GM19025 (cell line): Measurements from ENCODE around the gene LRP1B.
"Not testable (repeated sequence)": the region's sequence is repeated elsewhere in the genome, so short reads cannot be mapped to it uniquely, and the experiment has no call there.

ENCODE experiments used
- ATAC-seq: cut with Tn5 transposase; IDR thresholded peaks from one replicate; pipeline ENCODE4 v1.9.1; 2021; ENCODE audit warnings: mild to moderate bottlenecking, low read depth, moderate library complexity; ENCODE audit not compliant: unreplicated experiment

The LRP1B gene

DNA sequence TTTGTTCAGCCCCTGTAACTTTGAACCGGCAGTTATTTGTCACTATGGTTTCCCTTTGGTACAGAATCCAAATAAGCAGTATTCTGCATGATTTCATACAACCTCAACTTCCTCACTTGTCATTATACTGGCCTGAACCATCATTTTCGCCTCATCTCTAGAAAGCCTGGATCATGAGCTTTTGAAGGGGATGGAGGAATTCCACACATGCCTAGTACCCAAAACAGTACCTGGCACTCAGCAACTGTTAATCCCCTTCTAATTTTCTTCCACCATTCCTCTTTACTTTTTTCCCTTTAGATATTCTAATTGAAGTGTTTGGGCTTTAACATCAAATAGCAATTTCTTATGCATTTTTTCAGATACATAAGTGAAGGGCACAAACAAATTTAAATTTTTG lies 1776.3 kb downstream of the LRP1B start:
- ATAC-seq: no peak

DNA sequence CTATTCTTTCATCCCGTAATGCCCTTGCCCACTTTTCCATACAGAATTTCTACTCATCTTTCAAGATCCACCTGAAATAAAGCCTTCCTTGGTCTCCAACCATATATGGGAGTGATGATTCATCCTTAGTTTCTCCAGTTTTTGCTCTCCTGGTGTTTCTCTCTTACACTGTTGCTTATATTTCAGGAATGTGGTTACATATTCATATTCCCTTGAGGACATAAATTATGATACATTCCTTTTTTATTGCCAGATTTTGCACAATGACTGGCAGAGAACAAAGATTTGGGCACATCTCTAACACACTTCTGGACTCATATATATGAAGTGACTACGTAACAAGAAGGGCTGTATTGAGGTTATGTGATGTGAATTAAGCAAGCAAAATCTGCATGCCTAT lies 1777.3 kb downstream of the LRP1B start:
- ATAC-seq: no peak

DNA sequence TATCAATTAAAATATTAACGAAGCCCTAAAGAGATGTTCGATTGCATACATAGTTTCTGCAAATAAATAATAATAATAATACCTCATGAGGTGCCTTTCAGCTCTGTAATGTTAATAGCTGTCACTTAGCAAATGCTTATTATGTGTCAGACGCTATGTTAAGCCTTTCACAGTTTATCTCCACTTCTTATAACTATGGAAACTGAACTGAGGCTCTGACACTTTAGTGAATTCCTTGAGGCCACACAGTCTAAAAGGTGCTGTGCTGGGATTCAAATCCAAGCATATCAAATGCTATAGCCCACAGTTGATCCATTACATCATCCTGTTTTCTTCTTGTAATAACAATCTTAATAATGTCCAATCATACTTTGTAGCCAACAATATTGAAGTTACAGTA lies 1779.1 kb downstream of the LRP1B start:
- ATAC-seq: no peak

DNA sequence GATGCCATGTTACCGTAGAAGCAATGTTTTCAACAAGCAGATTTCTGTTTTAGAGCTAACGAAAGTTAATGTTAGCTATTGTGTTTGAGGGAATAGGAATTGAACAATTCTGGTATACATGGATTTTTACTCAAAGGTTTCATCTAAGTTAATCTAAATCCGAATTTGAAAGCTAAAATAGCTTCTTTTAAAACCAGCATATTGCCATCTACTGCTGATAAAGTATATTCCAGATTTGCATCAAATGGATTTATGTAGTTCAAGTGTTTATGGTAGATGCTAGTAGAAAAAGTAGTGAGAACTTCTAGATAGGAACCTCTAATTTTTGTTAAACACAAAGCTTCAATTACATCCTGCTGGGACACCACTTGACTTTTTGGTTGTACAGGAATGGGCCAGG lies 1781.1 kb downstream of the LRP1B start:
- no peak for ATAC-seq

DNA sequence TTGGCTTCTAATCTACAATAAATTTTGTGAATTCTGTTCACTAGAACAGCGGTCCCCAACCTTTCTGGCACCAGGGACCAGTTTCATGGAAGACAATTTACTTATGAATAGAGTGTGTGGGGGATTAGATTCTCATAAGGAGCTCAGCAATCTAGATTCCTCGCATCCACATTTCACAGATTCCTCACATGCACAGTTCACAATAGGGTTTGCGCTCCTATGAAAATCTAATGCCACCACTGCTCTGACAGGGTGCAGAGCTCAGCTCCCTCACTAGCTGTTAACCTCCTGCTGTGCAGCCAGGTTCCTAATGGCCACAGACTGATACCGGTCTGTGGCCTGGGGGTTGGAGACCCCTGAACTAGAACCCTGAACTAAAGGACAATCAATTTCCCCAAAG lies 1782.0 kb downstream of the LRP1B start:
- ATAC-seq: no peak

DNA sequence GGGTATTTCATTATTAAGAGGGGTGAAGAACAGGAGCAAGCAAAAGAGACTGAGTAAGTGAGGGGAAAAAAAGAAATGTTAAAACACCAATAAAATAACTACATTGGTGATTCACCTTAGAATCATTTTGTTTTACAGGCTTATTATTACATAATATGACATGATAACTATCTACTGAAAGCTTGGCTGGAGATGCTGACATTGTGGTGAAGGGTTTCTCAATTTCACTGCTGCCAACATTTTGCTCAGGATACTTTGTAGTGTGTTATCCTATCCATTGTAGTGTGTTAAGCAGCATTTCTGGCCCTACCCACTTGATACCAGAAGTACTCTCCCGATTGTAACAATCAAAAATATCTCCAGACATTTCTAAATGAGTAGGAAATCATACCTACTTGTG lies 1786.0 kb downstream of the LRP1B start:
- ATAC-seq: no peak

DNA sequence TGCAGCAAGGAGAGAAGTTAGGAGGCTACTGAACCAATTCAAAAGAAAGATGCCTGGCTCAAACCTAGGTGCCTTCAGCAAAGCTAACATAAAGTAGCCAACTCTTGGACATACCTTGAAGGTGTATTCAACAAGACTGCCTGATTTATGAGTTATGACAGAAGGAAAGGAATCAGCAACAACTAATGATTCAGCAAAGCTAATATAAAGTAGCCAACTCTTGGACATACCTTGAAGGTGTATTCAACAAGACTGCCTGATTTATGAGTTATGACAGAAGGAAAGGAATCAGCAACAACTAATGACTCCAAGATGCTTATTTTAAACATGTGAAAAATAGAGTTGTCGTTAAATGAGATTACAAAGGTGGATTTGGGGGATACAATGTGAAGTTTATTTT lies 1786.5 kb downstream of the LRP1B start:
- ATAC-seq: not testable (repeated sequence)

DNA sequence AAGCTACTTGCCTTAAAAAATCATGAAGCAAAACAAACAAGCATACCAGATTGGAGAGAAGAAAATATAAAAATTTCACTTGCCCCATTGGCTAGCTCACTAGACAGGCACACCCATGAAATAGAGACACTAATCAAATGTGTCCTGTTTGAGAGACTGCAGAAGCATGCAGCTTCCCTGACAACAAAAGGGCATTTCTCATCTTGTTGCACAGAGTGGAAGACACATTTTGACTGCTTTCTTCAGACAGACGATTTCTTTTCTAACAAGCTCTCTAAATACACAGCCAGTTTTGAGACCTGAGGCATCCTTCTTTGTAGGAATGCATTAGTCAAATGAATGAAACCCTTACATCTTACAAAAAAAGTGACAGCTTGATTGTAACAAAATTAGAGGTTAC lies 1792.0 kb downstream of the LRP1B start:
- no peak for ATAC-seq

DNA sequence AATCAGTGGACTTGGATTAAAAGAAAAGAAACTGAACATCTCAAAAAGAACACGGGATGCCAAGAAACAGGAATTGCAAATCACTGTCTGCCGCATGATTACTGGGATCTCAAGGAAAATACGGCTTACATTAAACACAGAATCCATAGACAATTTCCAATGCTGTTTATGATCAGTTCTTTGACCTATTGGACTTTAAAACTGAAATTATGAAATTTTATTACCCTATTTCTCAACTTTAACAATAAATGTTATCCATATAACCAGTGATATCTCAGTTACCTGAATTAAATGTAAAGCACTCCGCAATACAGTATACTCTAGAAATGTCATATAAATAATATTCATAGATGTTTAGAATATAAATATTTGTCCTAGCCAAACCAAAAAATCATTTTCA lies 1793.8 kb downstream of the LRP1B start:
- ATAC-seq: no peak

DNA sequence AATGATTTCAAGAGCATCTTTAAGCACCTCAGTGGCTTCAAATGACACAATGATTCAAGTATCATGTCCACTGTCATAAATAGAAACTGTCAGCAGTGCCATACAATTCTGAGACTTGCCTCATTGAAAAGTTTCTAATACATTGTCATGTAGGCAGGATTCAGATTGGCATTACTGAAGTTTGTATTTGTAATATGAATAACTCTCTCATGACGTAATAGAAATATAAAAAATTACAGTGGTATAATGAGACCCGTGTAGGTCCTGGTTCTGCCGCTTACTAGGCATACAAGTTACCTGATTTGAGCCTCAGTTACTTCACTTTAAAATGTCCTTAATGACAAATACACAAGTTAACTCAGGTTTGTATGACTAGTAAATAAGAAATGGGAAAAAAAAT lies 1814.5 kb downstream of the LRP1B start:
- ATAC-seq: no peak

DNA sequence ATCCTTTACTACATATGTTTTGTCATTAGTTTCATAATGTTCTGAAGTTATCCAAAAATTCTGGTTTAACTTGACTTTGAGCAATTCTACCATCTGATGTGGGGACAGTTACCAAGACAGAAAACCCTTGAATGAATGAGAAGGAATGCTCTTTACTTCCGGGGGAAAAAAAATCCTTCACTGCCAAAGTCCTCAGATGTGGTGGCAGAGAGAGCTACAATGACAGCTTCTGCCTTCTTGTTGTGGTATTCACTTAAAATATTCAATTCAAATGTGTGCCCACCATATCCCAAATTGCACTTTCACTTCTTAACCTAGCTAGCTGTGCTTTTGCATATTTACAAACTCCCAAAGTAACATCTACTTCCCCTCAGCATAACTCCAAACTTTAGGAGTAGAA lies 1818.9 kb downstream of the LRP1B start:
- ATAC-seq: no peak

DNA sequence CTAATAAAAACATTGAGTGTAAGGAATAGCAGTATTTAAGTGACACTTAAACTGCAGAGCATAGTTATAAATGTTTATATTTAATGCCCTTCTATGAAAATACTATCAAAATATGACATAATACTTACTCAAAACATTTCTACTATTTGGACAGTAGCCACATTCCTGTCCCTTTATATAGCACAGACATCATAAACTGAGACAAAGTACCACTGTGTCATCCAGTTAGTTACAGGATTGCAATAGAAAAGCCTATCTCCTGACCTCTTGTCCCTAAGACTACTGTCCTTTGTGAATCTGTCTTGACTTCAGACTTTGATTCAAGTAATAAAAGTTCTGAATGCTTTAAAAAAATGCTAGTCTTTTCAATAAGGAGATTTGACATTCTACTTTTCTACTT lies 1822.1 kb downstream of the LRP1B start:
- ATAC-seq: no peak

DNA sequence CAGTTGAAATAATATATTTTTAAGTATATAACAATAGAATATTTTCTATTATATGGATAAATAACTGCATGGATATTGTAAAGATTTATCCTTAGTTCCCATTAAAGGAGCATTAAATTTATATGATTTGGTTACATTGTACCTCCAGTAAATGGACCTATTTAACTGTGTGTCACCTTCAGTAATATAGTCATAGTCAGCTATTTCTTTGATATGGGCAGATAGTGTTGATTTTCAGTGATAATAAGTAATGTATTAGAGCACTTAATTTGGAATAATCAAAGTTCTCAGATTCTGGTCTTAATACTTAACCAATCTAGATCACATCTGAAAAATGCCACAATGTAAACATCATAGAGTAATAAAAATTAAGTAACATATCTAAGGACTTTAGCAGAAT lies 1823.3 kb downstream of the LRP1B start:
- no peak for ATAC-seq

DNA sequence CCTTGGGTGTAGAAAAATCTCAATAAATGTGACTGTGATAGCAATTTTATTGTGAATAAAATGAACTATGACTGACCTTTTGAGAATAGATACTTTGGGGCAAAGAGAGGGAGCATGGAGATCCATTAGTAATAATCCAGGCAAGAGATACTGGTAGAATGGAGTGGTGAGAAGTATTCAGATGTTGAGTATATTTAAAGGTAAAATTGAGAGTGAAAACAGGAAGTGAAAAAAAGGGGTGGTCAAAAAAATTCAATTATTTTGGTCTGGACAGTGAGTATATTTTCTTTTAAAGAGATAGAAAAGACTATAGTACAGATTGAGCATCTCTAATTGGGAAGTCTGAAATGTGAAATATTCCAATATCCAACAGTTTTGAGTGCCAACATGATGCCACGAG lies 1835.0 kb downstream of the LRP1B start:
- ATAC-seq: no peak

DNA sequence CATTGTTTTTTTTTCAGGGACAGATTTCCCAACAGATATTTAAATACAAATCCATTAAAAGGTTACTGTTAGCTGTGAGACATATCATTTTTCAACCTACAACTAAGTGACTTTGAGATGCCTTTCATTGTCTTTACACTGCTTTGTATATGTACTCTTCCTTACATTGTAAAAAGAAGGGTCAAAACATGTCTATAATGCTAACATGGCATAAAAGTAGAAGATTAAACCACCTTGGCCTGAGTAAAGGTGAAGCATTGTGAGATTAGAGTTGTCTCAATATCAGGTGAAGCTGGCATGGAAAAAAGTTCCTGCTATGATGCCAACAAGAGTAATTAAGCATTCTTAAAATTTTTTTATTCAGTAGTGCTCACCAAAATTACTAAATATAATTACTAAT lies 1842.1 kb downstream of the LRP1B start:
- no peak for ATAC-seq

DNA sequence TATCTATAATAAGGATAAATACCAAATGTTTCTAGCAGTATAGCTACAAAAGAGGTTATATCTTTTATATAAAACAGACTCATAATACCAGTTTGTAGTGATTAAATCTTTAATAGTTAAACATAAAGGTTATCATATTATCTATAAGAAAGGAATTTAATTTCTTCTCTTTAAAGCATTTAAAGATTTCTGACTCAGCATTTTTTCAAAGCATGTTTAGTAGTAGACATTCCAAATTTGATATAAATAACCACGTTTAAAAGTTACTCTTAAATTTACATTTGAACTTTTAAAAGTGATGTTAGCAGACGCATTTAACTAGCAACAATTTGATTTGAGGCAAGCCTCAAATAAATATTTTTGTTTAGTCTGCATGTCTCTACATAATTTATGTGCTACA lies 1842.6 kb downstream of the LRP1B start:
- ATAC-seq: no peak

DNA sequence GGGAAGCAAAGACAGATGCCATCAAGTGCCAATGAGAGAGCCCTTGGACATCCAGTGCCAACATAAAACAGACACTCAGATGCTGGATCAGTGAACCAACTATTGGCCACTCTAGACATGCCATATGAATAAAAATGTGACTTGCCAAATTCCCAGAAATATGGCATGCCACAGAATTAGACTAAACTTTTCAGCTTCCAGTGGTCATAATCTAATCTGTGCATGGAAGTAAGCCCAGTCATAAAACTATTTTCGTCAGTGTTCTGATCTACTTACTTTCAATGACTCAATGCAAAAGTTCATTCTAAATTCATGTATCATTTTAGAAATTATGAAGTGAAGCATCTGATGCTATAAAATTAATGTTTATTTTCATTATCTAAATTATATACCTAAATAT lies 1844.4 kb downstream of the LRP1B start:
- ATAC-seq: no peak

DNA sequence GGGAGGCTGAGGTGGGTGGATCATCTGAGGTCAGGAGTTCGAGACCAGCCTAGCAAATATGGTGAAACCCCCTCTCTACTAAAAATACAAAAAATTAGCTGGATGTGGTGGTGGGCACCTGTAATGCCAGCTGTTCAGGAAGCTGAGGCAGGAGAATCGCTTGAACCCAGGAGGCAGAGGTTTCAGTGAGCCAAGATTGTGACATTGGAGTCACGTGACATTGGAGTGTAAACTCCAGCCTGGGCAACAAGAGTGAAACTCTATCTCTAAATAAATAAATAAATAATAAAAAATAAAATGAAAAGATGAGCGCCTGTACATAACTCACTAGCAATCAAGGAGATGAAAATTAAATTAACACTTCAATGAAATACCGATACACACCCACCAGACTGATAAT lies 1853.5 kb downstream of the LRP1B start:
- not testable (repeated sequence) for ATAC-seq

DNA sequence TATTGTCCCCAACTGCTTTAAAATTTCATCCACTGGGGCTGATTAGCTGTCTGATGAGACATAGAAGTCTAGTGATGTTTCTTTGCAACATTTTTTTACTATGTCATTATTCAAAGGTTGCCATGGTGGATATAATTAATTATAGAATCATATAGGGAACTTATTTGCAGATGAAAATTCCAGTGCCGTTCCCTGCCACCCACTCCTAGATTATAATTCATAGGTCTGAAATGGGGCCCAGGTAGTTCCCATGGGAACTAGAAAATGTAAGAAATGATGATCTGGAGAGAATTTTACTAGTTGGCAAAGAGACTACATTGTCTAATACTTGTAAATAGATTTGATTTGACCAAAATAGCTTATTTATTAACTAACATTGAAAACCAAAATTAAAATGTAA lies 1854.2 kb downstream of the LRP1B start:
- ATAC-seq: no peak

DNA sequence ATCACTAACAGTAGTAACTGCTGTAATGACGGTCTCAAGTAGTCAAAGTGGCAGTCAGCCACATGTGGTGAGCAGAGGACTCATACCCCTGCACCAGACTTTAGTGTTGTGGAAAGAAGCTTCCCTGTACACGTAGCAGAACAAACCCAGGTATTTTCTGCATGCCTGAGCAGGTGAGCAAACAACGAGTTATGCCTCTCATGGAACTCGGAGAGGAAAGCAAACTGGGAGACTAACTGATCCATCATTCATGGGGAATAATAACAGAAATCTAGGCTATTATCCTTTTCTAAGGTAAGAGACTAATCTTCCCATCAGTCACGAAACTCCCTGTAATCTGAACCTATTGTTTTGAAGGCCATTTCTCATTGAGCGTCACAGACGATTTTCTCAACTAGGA lies 1855.4 kb downstream of the LRP1B start:
- no peak for ATAC-seq

DNA sequence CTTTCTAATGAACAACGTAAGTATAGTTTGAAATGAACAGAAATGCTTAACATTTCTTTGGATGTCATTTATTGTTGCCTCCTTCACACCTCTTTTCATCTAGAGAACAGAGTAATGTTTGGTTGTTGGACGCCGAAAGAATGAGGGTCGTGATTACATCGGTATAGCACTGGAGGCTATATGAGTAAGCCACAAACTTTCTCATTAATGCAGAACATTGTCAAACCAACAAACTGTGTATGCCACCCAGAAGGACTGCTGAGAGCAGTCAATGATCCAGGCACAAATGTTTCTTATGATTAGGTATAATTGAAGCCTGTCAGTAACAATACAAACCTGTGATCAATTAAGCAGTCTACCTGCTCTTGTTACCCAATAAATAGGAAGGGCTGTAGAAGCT lies 1855.9 kb downstream of the LRP1B start:
- no peak for ATAC-seq

DNA sequence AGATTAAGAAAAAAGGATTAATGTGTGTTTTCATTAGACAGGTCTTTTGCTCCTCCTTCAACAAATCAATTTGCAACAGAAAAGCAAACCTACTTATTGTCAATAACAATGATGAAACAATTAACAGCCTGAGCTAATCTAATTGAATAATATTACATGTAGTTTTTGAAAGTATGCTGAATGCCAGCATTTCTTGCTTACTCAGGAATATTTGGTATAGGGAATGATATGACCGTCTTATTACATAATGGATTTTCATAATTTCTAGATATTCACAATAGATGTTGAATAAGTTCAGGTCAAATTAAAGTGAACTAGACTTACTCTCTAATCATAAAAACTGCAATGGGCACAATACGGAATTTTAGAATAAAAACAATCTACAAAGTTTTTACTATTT lies 1856.9 kb downstream of the LRP1B start:
- ATAC-seq: no peak

DNA sequence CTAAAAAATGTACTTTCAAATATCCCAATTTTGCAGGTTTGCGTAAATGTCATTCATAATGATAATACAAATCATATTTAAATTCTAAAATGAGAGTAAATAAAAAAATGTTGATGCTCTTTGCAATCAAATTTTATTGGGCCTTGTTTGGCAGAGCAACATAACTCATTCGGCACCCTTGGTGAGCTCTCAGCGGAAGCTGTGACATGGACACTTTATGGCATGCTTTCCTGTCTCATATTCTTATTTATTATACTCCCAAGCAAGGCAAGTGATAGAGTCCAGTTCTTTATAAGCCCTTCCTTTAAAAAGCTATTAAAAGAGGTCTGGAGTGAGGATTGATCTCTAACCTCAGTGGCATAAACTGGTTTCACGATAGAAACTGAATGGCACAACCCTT lies 1857.4 kb downstream of the LRP1B start:
- no peak for ATAC-seq

DNA sequence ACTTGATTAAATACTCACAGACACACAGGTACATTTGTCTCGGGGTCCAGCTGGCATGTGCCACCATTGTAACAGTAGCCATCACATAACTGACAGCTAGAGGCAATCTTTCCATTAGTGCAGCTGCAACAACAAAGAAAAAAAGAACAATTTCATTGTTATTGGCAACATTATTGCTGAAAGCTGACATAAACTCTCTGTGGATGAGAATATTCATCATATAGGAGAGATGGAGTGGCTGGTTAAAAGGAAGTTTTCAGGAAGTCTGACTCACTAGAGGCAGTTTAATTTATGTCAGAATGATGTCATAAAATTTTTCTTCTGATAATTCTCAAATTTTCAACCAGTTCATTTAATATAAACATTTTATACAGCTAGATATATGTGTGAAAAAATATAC lies 1860.6 kb downstream of the LRP1B start:
- no peak for ATAC-seq
